H9 (cell line): Measurements from ENCODE around the gene KCNE1. TPM values are rescaled to one million over a fixed set of nuclear protein-coding genes. Genes with fewer than 3 reads are reported as not detected.

Experiments used
- DNase-seq: peaks from one replicate; pipeline ENCODE4 v3.0.0-alpha.2; 2017
- H2AFZ ChIP-seq: one replicate; pipeline ENCODE4 v1.6.1; 2013; ENCODE audit warnings: mild to moderate bottlenecking, low read length, control low read depth, moderate library complexity
- H2AK5ac ChIP-seq: 2 replicates; pipeline ENCODE4 v1.6.1; 2013; ENCODE audit warnings: low read length, control low read depth, mixed read lengths; ENCODE audit not compliant: insufficient read length
- H2BK120ac ChIP-seq: one replicate; pipeline ENCODE4 v1.6.1; 2013; ENCODE audit warnings: low read depth, mild to moderate bottlenecking, low read length, control low read depth, inconsistent platforms; ENCODE audit not compliant: poor library complexity, severe bottlenecking
- H2BK12ac ChIP-seq: 2 replicates; pipeline ENCODE4 v1.6.1; 2013; ENCODE audit warnings: low read length, control low read depth, mixed read lengths, low read depth; ENCODE audit not compliant: insufficient read length
- H2BK15ac ChIP-seq: 2 replicates; pipeline ENCODE4 v1.6.1; 2013; ENCODE audit warnings: low read depth, low read length, control low read depth
- H2BK20ac ChIP-seq: one replicate; pipeline ENCODE4 v1.6.1; 2013; ENCODE audit warnings: low read depth, mild to moderate bottlenecking, low read length, control low read depth, inconsistent platforms; ENCODE audit not compliant: poor library complexity, severe bottlenecking
- H2BK5ac ChIP-seq: 2 replicates; pipeline ENCODE4 v1.6.1; 2013; ENCODE audit warnings: low read length, control low read depth, mixed read lengths; ENCODE audit not compliant: insufficient read length
- H3K14ac ChIP-seq: 2 replicates; pipeline ENCODE4 v1.6.1; 2013; ENCODE audit warnings: low read length, control low read depth; ENCODE audit not compliant: insufficient read depth
- H3K18ac ChIP-seq: 2 replicates; pipeline ENCODE4 v1.6.1; 2013; ENCODE audit warnings: low read depth, mild to moderate bottlenecking, mixed read lengths, low read length, control low read depth; ENCODE audit not compliant: insufficient read length
- H3K23ac ChIP-seq: 2 replicates; pipeline ENCODE4 v1.6.1; 2013; ENCODE audit warnings: low read length, control low read depth, mixed read lengths, low read depth; ENCODE audit not compliant: insufficient read length
- H3K23me2 ChIP-seq: 2 replicates; pipeline ENCODE4 v1.6.1; 2013; ENCODE audit warnings: low read depth, mild to moderate bottlenecking, mixed read lengths, low read length, control low read depth; ENCODE audit not compliant: insufficient read length, poor library complexity, severe bottlenecking
- H3K27ac ChIP-seq: 2 replicates; pipeline ENCODE4 v1.5.1; 2013; ENCODE audit warnings: low read length, control low read depth, mixed read lengths, low read depth; ENCODE audit not compliant: insufficient read length
- H3K27me3 ChIP-seq: 2 replicates; pipeline ENCODE4 v1.6.1; 2013; ENCODE audit warnings: low read length, control low read depth, inconsistent platforms; ENCODE audit not compliant: insufficient read depth
- H3K4ac ChIP-seq: 2 replicates; pipeline ENCODE4 v1.6.1; 2013; ENCODE audit warnings: low read depth, mild to moderate bottlenecking, control low read depth, inconsistent platforms, low read length, moderate library complexity
- H3K4me1 ChIP-seq: 2 replicates; pipeline ENCODE4 v1.6.1; 2013; ENCODE audit warnings: low read length, control low read depth, inconsistent platforms; ENCODE audit not compliant: insufficient read depth
- H3K4me2 ChIP-seq: 2 replicates; pipeline ENCODE4 v1.6.1; 2013; ENCODE audit warnings: low read length, control low read depth, mixed read lengths; ENCODE audit not compliant: insufficient read length, insufficient read depth
- H3K56ac ChIP-seq: 2 replicates; pipeline ENCODE4 v1.6.1; 2013; ENCODE audit warnings: low read depth, mild to moderate bottlenecking, mixed read lengths, low read length, control low read depth; ENCODE audit not compliant: insufficient read length
- H3K79me1 ChIP-seq: 2 replicates; pipeline ENCODE4 v1.6.1; 2013; ENCODE audit warnings: low read depth, mild to moderate bottlenecking, moderate library complexity, low read length, control low read depth, inconsistent platforms; ENCODE audit not compliant: insufficient read depth, poor library complexity, severe bottlenecking
- H3K79me2 ChIP-seq: 2 replicates; pipeline ENCODE4 v1.6.1; 2013; ENCODE audit warnings: low read length, control low read depth, inconsistent platforms; ENCODE audit not compliant: insufficient read depth
- H3K9ac ChIP-seq: 2 replicates; pipeline ENCODE4 v1.6.1; 2013; ENCODE audit warnings: low read length, control low read depth, mixed read lengths; ENCODE audit not compliant: insufficient read length; ENCODE audit errors: extremely low read depth
- H3K9me3 ChIP-seq: one replicate; pipeline ENCODE4 v1.6.1; 2013; ENCODE audit warnings: low read depth, low read length, inconsistent platforms; ENCODE audit not compliant: control insufficient read depth
- H3T11ph ChIP-seq: one replicate; pipeline ENCODE4 v1.6.1; 2013; ENCODE audit warnings: mild to moderate bottlenecking, low read length, control low read depth, inconsistent platforms
- H4K20me1 ChIP-seq: one replicate; pipeline ENCODE4 v1.6.1; 2013; ENCODE audit not compliant: control insufficient read depth, insufficient read length, insufficient read depth
- H4K5ac ChIP-seq: 2 replicates; pipeline ENCODE4 v1.6.1; 2013; ENCODE audit warnings: low read depth, mild to moderate bottlenecking, mixed read lengths, low read length, control low read depth; ENCODE audit not compliant: insufficient read length
- H4K8ac ChIP-seq: replicated peaks from 2 replicates; pipeline ENCODE4 v1.6.1; 2013; ENCODE audit warnings: low read length, control low read depth, mixed read lengths, low read depth; ENCODE audit not compliant: insufficient read length
- H4K91ac ChIP-seq: 2 replicates; pipeline ENCODE4 v1.6.1; 2013; ENCODE audit warnings: low read depth, mild to moderate bottlenecking, moderate library complexity, mixed read lengths, low read length, control low read depth; ENCODE audit not compliant: insufficient read length
- H3K27ac Mint-ChIP-seq, 3 experiments: 2 replicates in 2 of 3; 3 replicates in 1 of 3; pipeline ENCODE4 v1.8.0; 2020 to 2021; ENCODE audit warnings: mixed read lengths in 3 of 3, mild to moderate bottlenecking in 1 of 3, moderate library complexity in 1 of 3
- H3K27me3 Mint-ChIP-seq: 2 replicates; pipeline ENCODE4 v1.8.0; 2021; ENCODE audit warnings: low read depth, mild to moderate bottlenecking, moderate library complexity, mixed read lengths
- H3K36me3 Mint-ChIP-seq, 3 experiments: 2 replicates in 2 of 3; 3 replicates in 1 of 3; pipeline ENCODE4 v1.8.0; 2020 to 2021; ENCODE audit warnings: low read depth in 3 of 3, mixed read lengths in 3 of 3; ENCODE audit not compliant: insufficient read depth in 1 of 3
- H3K4me1 Mint-ChIP-seq, 2 experiments: 2 replicates each; pipeline ENCODE4 v1.8.0; 2020; ENCODE audit warnings: mixed read lengths in 2 of 2
- H3K4me3 Mint-ChIP-seq, 2 experiments: 2 replicates in 1 of 2; 3 replicates in 1 of 2; pipeline ENCODE4 v1.8.0; 2020 to 2021; ENCODE audit warnings: mild to moderate bottlenecking in 2 of 2, mixed read lengths in 2 of 2, moderate library complexity in 1 of 2
- H3K9me3 Mint-ChIP-seq, 2 experiments: 2 replicates in 1 of 2; 3 replicates in 1 of 2; pipeline ENCODE4 v1.8.0; 2020; ENCODE audit warnings: mild to moderate bottlenecking in 2 of 2, mixed read lengths in 2 of 2, moderate library complexity in 1 of 2
- WGBS: extraction: QIAGEN DNeasy Blood & Tissue Kit; methylation state at CpG from one replicate; pipeline ENCODE4 v1.1.7; 2013; ENCODE audit warnings: missing lambda C conversion rate, low lambda C conversion rate, mixed read lengths; ENCODE audit not compliant: insufficient read length; ENCODE audit errors: extremely low coverage; 5-methylcytosine and 5-hydroxymethylcytosine counted together
- total RNA-seq: library from RNA; stranded (reverse); gene quantifications from 2 replicates; pipeline ENCODE4 v1.2.1, GENCODE V29; 2021
- TF ChIP-seq, protein P1 (sequence below): fragments of 200-600 bp; sonication (generic); conservative IDR thresholded peaks from 3 replicates; pipeline ENCODE4 v1.8.0; 2021; ENCODE audit warnings: antibody characterized with exemption, mild to moderate bottlenecking

Gene KCNE1
- total RNA-seq, 1 experiment from 2014 or later, result 0.28 TPM

DNA sequence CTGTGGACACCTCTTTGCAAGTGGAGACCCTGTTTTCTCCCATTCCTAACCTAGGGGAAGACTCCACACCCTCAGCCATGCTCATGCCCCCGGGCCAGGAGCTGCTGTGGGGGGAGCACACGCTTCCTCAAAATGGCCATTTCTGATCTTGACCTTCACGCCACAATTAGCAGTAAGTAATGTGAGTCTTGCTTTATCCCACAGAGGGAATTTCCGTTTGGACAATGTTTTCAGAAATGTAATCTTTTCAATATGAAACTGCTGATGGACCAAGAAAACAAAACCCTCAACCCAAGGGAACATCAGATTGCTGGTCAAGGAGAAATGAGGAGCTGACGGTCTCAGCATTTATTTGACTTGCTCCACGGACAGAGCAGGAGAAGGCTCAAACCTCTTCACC, 8.3 kb upstream of the KCNE1 start:
- Histone ChIP-seq H2BK5ac (no peak overlapping the region), H3K18ac (no peak overlapping the region), H3K23me2 (no peaks in the 10 kb centered on the region), H3K27ac (no peak overlapping the region), H3K9me3 (no peaks in the 10 kb centered on the region), H4K20me1 (no peaks in the 10 kb centered on the region), H3K27me3 (no peaks in the 10 kb centered on the region), H3K14ac (no peak overlapping the region), H3T11ph (no peak overlapping the region), H3K9ac (no peak overlapping the region), H2AK5ac (no peak overlapping the region), H4K5ac (no peak overlapping the region), H2BK120ac (no peak overlapping the region), H3K4me1 (peaks cover 4% of the 10 kb centered on the region), H2BK15ac (no peak overlapping the region), H3K79me1 (no peaks in the 10 kb centered on the region), H4K91ac (no peak overlapping the region), H2BK12ac (no peak overlapping the region), H2BK20ac (no peak overlapping the region), H4K8ac (no peak overlapping the region), H3K4ac (no peak overlapping the region), H3K23ac (no peak overlapping the region), H3K56ac (no peak overlapping the region), H3K79me2 (no peaks in the 10 kb centered on the region), H2AFZ (no peak overlapping the region), H3K4me2 (no peak overlapping the region)
- Mint-ChIP-seq H3K9me3 (no peaks in the 10 kb centered on the region; a peak in 1 of 5 replicates), H3K27ac (no peak overlapping the region), H3K4me1 (peaks cover 52 to 60% of the 10 kb centered on the region in 2 experiments), H3K4me3 (no peak overlapping the region; a peak in 1 of 5 replicates), H3K27me3 (peaks cover 5% of the 10 kb centered on the region), H3K36me3 (no peaks in the 10 kb centered on the region)
- TF ChIP-seq, protein P1, sequence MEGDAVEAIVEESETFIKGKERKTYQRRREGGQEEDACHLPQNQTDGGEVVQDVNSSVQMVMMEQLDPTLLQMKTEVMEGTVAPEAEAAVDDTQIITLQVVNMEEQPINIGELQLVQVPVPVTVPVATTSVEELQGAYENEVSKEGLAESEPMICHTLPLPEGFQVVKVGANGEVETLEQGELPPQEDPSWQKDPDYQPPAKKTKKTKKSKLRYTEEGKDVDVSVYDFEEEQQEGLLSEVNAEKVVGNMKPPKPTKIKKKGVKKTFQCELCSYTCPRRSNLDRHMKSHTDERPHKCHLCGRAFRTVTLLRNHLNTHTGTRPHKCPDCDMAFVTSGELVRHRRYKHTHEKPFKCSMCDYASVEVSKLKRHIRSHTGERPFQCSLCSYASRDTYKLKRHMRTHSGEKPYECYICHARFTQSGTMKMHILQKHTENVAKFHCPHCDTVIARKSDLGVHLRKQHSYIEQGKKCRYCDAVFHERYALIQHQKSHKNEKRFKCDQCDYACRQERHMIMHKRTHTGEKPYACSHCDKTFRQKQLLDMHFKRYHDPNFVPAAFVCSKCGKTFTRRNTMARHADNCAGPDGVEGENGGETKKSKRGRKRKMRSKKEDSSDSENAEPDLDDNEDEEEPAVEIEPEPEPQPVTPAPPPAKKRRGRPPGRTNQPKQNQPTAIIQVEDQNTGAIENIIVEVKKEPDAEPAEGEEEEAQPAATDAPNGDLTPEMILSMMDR, result no peak
- no CpG with 5 or more reads among the region's 6 CpGs for WGBS
- DNase-seq, result no peak
